A673 (cell line): Measurements from ENCODE around the gene ADCY10.

ENCODE experiments used
- CTCF ChIP-seq: fragments of 300-800, 200-600 bp; sonication (generic); conservative IDR thresholded peaks from 2 replicates; pipeline ENCODE4 v1.5.1; 2017; ENCODE audit warnings: low read depth, mild to moderate bottlenecking, antibody characterized with exemption, low read length, moderate library complexity, mixed read lengths
- EZH2 ChIP-seq: fragments of 200-600 bp; sonication (generic); IDR thresholded peaks from 2 replicates; pipeline ENCODE4 v1.6.1; 2017; ENCODE audit warnings: borderline replicate concordance, low read depth, mild to moderate bottlenecking, mixed read lengths, antibody characterized with exemption, low read length; ENCODE audit not compliant: poor library complexity, severe bottlenecking

- TF ChIP-seq CTCF, result no peak
- no peak for TF ChIP-seq EZH2
Measured at GRCh38 chr1:167860231-167860923, 53.6 kb downstream of the ADCY10 start.
